ENCODE data around the gene HOTAIR.

DNA sequence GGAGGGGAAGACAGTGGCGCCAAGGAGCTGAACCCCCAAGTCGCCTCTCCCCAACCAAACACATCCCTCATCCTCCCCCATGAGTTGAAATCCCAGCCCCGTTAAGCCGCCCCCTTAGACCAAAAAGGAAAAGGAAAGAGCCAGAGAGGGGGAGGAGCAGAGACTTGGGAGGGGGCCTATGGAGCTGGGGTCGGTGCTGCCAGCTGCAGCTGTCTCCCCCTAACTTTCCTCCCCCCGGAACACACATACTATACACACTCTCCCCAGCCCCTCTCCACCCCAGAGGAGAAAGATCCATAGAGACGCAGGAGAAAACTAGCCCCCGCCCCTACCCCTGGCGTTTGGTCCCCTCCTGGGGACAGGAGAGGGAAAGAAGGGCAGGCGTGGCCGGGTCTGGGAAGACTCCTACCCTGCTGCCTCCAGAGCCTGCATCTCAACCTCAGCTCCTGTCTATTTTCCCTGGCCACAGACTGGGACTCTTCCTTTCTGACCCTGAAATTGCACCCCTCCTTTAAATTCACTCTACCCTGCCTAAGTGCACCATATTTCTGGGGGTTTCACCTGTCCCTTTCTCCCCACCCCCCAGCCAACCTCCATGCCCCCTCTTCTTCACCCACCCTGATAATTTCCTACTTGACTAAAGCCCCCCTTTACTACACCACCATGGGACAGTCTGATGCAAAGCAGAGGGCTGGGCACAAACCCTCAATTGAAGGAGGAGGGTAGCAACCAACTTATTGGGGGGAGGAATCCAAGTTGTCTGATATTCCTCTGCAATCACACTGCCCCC is 23.6 kb upstream of the HOTAIR start:
- TF ChIP-seq EP300 (IDR thresholded peaks at IDR 0.05): no peak
- TF ChIP-seq, protein P1, sequence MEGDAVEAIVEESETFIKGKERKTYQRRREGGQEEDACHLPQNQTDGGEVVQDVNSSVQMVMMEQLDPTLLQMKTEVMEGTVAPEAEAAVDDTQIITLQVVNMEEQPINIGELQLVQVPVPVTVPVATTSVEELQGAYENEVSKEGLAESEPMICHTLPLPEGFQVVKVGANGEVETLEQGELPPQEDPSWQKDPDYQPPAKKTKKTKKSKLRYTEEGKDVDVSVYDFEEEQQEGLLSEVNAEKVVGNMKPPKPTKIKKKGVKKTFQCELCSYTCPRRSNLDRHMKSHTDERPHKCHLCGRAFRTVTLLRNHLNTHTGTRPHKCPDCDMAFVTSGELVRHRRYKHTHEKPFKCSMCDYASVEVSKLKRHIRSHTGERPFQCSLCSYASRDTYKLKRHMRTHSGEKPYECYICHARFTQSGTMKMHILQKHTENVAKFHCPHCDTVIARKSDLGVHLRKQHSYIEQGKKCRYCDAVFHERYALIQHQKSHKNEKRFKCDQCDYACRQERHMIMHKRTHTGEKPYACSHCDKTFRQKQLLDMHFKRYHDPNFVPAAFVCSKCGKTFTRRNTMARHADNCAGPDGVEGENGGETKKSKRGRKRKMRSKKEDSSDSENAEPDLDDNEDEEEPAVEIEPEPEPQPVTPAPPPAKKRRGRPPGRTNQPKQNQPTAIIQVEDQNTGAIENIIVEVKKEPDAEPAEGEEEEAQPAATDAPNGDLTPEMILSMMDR (IDR thresholded peaks at IDR 0.05): no peak
- no peak for TF ChIP-seq POLR2AphosphoS5 (IDR thresholded peaks at IDR 0.05)
- no peak for TF ChIP-seq POLR2A (IDR thresholded peaks at IDR 0.05)

Measured in upper lobe of left lung (tissue), 4 donors.